Measurements from ENCODE around the gene ZNF207. TPM values are rescaled to one million over a fixed set of nuclear protein-coding genes. Genes with fewer than 3 reads are reported as not detected.
"Not testable (repeated sequence)": the region's sequence is repeated elsewhere in the genome, so short reads cannot be mapped to it uniquely, and the experiment has no call there.

Gene ZNF207
- polyA plus RNA-seq, 2 donors, result 73.6 to 114 TPM

- Histone ChIP-seq H3K9me3 (ENCODE audit: control insufficient read depth in 2 of 2, insufficient read depth in 1 of 2, low read depth in 1 of 2, low read length in 1 of 2) (no peaks in the 10 kb centered on the region), H3K4me1 (ENCODE audit: control insufficient read depth in 2 of 2, insufficient read depth in 2 of 2, low read length in 1 of 2) (no peaks in the 10 kb centered on the region), H3K36me3 (ENCODE audit: control insufficient read depth in 2 of 2, insufficient read depth in 2 of 2, low read length in 1 of 2) (peaks cover 8 to 14% of the 10 kb centered on the region in 2 donors), H3K4me3 (ENCODE audit: low read depth in 1 of 2, low read length in 2 of 2) (no peak overlapping the region), H3K27me3 (ENCODE audit: control insufficient read depth in 1 of 2, insufficient read depth in 2 of 2, low read length in 2 of 2) (no peaks in the 10 kb centered on the region), H3K27ac (ENCODE audit: low read depth in 2 of 2, low read length in 1 of 2) (no peak overlapping the region)
- WGBS, 2 donors, result 62 to 78% methylated on average over 1 of the region's 1 CpG
Observed at GRCh38 chr17:32370426-32370825, 20.5 kb downstream of the ZNF207 start.

GRCh38 chr17:32382526-32383223, 32.7 kb downstream of the ZNF207 start:
- Histone ChIP-seq H3K27ac (ENCODE audit: low read depth in 2 of 2, low read length in 1 of 2) (no peak overlapping the region), H3K9me3 (ENCODE audit: control insufficient read depth in 2 of 2, insufficient read depth in 1 of 2, low read depth in 1 of 2, low read length in 1 of 2) (no peaks in the 10 kb centered on the region), H3K4me1 (ENCODE audit: control insufficient read depth in 2 of 2, insufficient read depth in 2 of 2, low read length in 1 of 2) (no peaks in the 10 kb centered on the region), H3K4me3 (ENCODE audit: low read depth in 1 of 2, low read length in 2 of 2) (no peak overlapping the region), H3K36me3 (ENCODE audit: control insufficient read depth in 2 of 2, insufficient read depth in 2 of 2, low read length in 1 of 2) (peaks cover 0 to 4% of the 10 kb centered on the region in 2 donors), H3K27me3 (ENCODE audit: control insufficient read depth in 1 of 2, insufficient read depth in 2 of 2, low read length in 2 of 2) (no peaks in the 10 kb centered on the region)
- 97 to 99% methylated on average over 5 of the region's 5 CpGs for WGBS, 2 donors

DNA sequence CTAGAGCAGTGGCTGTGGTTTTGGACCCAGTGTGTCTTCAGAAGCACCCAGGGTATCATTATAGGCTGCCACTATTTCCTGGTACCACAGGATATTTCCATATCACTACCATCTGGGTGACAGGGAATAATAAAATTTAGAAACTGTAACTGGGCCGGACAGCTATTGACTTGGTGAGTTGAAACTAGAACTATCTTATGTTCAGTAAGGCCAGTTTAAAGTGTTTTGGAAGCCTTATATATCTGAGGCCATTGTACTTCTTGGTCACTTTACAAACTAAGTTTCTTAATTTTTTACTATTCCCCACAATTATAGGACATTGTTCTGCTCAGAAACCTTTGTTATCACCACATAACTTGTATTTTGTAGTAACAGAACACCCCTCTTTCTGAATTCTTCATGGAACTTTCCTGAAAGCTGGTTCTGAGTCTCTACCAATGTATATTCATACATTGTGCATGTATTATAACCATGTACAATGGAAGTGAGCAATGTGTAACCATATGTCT, 34.0 kb downstream of the ZNF207 start:
- Histone ChIP-seq H3K4me1 (ENCODE audit: control insufficient read depth in 2 of 2, insufficient read depth in 2 of 2, low read length in 1 of 2) (no peaks in the 10 kb centered on the region), H3K27ac (ENCODE audit: low read depth in 2 of 2, low read length in 1 of 2) (no peak overlapping the region), H3K27me3 (ENCODE audit: control insufficient read depth in 1 of 2, insufficient read depth in 2 of 2, low read length in 2 of 2) (no peaks in the 10 kb centered on the region), H3K36me3 (ENCODE audit: control insufficient read depth in 2 of 2, insufficient read depth in 2 of 2, low read length in 1 of 2) (peaks cover 0 to 4% of the 10 kb centered on the region in 2 donors), H3K9me3 (ENCODE audit: control insufficient read depth in 2 of 2, insufficient read depth in 1 of 2, low read depth in 1 of 2, low read length in 1 of 2) (no peaks in the 10 kb centered on the region), H3K4me3 (ENCODE audit: low read depth in 1 of 2, low read length in 2 of 2) (no peak overlapping the region)
- 89 to 100% methylated on average over 1 of the region's 1 CpG for WGBS, 2 donors

DNA sequence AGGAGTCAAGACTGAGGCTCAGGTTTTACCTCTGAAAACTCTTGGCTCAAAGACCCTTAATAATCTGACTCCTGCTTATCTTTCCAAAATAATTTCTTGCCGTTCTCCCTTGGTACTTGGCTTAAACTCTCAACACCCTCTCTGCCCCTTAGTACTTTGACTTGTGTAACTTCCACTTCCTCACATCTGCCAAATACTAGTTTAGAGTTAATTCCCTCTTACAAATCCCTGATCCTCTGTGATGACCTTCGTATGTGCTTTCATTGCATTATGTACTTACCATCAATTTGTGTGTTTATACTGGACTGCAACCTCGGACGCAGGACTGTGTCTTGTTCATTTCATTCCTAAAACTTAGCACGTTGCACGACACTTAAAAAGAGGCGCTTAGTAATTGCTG, 35.2 kb downstream of the ZNF207 start:
- Histone ChIP-seq H3K36me3 (ENCODE audit: control insufficient read depth in 2 of 2, insufficient read depth in 2 of 2, low read length in 1 of 2) (peaks cover 0 to 4% of the 10 kb centered on the region in 2 donors), H3K4me3 (ENCODE audit: low read depth in 1 of 2, low read length in 2 of 2) (no peak overlapping the region), H3K27ac (ENCODE audit: low read depth in 2 of 2, low read length in 1 of 2) (no peak overlapping the region), H3K9me3 (ENCODE audit: control insufficient read depth in 2 of 2, insufficient read depth in 1 of 2, low read depth in 1 of 2, low read length in 1 of 2) (no peaks in the 10 kb centered on the region), H3K27me3 (ENCODE audit: control insufficient read depth in 1 of 2, insufficient read depth in 2 of 2, low read length in 2 of 2) (no peaks in the 10 kb centered on the region), H3K4me1 (ENCODE audit: control insufficient read depth in 2 of 2, insufficient read depth in 2 of 2, low read length in 1 of 2) (no peaks in the 10 kb centered on the region)
- 74 to 83% methylated on average over 7 of the region's 7 CpGs for WGBS, 2 donors

DNA sequence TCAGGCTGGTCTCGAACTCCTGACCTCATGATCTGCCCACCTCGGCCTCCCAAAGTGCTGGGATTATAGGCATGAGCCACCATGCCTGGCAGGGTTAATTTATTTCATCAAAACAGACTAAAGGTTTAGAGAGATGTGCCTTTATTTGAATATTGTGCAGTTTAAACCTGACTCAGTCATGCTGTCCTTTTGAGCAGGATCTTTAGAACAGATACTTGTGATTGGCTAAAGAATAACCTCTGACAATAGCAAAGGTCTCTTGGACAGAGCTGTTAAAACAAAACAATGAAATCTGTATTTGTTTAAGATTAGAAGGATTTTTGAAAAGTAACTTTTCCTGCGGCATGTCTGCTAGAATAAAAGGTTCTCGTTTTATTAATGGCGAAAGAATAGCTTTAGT, 36.0 kb downstream of the ZNF207 start:
- Histone ChIP-seq H3K36me3 (ENCODE audit: control insufficient read depth in 2 of 2, insufficient read depth in 2 of 2, low read length in 1 of 2) (no peaks in the 10 kb centered on the region), H3K4me1 (ENCODE audit: control insufficient read depth in 2 of 2, insufficient read depth in 2 of 2, low read length in 1 of 2) (no peaks in the 10 kb centered on the region), H3K27me3 (ENCODE audit: control insufficient read depth in 1 of 2, insufficient read depth in 2 of 2, low read length in 2 of 2) (no peaks in the 10 kb centered on the region), H3K4me3 (ENCODE audit: low read depth in 1 of 2, low read length in 2 of 2) (no peak overlapping the region), H3K27ac (ENCODE audit: low read depth in 2 of 2, low read length in 1 of 2) (no peak overlapping the region), H3K9me3 (ENCODE audit: control insufficient read depth in 2 of 2, insufficient read depth in 1 of 2, low read depth in 1 of 2, low read length in 1 of 2) (no peaks in the 10 kb centered on the region)
- WGBS, 2 donors, result 75 to 83% methylated on average over 5 of the region's 5 CpGs

- Histone ChIP-seq H3K4me1 (ENCODE audit: control insufficient read depth in 2 of 2, insufficient read depth in 2 of 2, low read length in 1 of 2) (no peaks in the 10 kb centered on the region), H3K9me3 (ENCODE audit: control insufficient read depth in 2 of 2, insufficient read depth in 1 of 2, low read depth in 1 of 2, low read length in 1 of 2) (no peaks in the 10 kb centered on the region), H3K27ac (ENCODE audit: low read depth in 2 of 2, low read length in 1 of 2) (no peak overlapping the region), H3K27me3 (ENCODE audit: control insufficient read depth in 1 of 2, insufficient read depth in 2 of 2, low read length in 2 of 2) (no peaks in the 10 kb centered on the region), H3K36me3 (ENCODE audit: control insufficient read depth in 2 of 2, insufficient read depth in 2 of 2, low read length in 1 of 2) (no peaks in the 10 kb centered on the region), H3K4me3 (ENCODE audit: low read depth in 1 of 2, low read length in 2 of 2) (no peak overlapping the region)
Observed at GRCh38 chr17:32386844-32387243, 36.9 kb downstream of the ZNF207 start.

DNA sequence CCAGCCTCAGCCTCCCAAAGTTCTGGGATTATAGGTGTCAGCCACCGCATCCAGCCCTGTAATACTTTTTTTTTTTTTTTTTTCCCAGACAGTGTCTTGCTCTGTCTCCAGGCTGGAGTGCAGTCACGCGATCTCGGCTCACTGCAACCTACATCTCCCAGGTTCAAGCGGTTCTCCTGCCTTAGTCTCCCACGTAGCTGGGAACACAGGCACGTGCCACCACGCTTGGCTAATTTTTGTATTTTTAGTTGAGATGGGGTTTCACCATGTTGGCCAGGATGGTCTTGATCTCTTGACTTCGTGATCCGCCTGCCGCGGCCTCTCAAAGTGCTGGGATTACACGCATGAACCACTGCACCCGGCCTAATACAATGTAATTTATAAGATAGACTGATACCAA, 38.2 kb downstream of the ZNF207 start:
- H3K27ac ChIP-seq (ENCODE audit: low read depth in 2 of 2, low read length in 1 of 2); H3K9me3 ChIP-seq (ENCODE audit: control insufficient read depth in 2 of 2, insufficient read depth in 1 of 2, low read depth in 1 of 2, low read length in 1 of 2); H3K36me3 ChIP-seq (ENCODE audit: control insufficient read depth in 2 of 2, insufficient read depth in 2 of 2, low read length in 1 of 2); H3K4me1 ChIP-seq (ENCODE audit: control insufficient read depth in 2 of 2, insufficient read depth in 2 of 2, low read length in 1 of 2); H3K27me3 ChIP-seq (ENCODE audit: control insufficient read depth in 1 of 2, insufficient read depth in 2 of 2, low read length in 2 of 2); H3K4me3 ChIP-seq (ENCODE audit: low read depth in 1 of 2, low read length in 2 of 2): not testable (repeated sequence)
- WGBS, 2 donors, result 96 to 98% methylated on average over 14 of the region's 14 CpGs

- Histone ChIP-seq H3K27me3 (ENCODE audit: control insufficient read depth in 1 of 2, insufficient read depth in 2 of 2, low read length in 2 of 2) (no peaks in the 10 kb centered on the region), H3K27ac (ENCODE audit: low read depth in 2 of 2, low read length in 1 of 2) (no peak overlapping the region), H3K4me1 (ENCODE audit: control insufficient read depth in 2 of 2, insufficient read depth in 2 of 2, low read length in 1 of 2) (no peaks in the 10 kb centered on the region), H3K4me3 (ENCODE audit: low read depth in 1 of 2, low read length in 2 of 2) (no peak overlapping the region), H3K9me3 (ENCODE audit: control insufficient read depth in 2 of 2, insufficient read depth in 1 of 2, low read depth in 1 of 2, low read length in 1 of 2) (no peaks in the 10 kb centered on the region), H3K36me3 (ENCODE audit: control insufficient read depth in 2 of 2, insufficient read depth in 2 of 2, low read length in 1 of 2) (no peaks in the 10 kb centered on the region)
- WGBS, 2 donors, result 92 to 96% methylated on average over 6 of the region's 6 CpGs
Observed at GRCh38 chr17:32388613-32389459, 38.9 kb downstream of the ZNF207 start.

GRCh38 chr17:32393904-32394303, 43.9 kb downstream of the ZNF207 start:
- Histone ChIP-seq H3K27ac (ENCODE audit: low read depth in 2 of 2, low read length in 1 of 2) (no peak overlapping the region), H3K4me3 (ENCODE audit: low read depth in 1 of 2, low read length in 2 of 2) (no peak overlapping the region), H3K36me3 (ENCODE audit: control insufficient read depth in 2 of 2, insufficient read depth in 2 of 2, low read length in 1 of 2) (no peaks in the 10 kb centered on the region), H3K27me3 (ENCODE audit: control insufficient read depth in 1 of 2, insufficient read depth in 2 of 2, low read length in 2 of 2) (no peaks in the 10 kb centered on the region), H3K4me1 (ENCODE audit: control insufficient read depth in 2 of 2, insufficient read depth in 2 of 2, low read length in 1 of 2) (no peaks in the 10 kb centered on the region), H3K9me3 (ENCODE audit: control insufficient read depth in 2 of 2, insufficient read depth in 1 of 2, low read depth in 1 of 2, low read length in 1 of 2) (no peaks in the 10 kb centered on the region)
- 84 to 86% methylated on average over 5 of the region's 5 CpGs for WGBS, 2 donors
